SIG-M5 treated with dmso at 0.1 percent for 504 hours (cell line): Measurements from ENCODE around the gene GDPD5.

Source experiments
- DNase-seq: peaks from one replicate; lab custom pipeline; 2025; ENCODE audit not compliant: unreplicated experiment; lab: John Stamatoyannopoulos, UW

The GDPD5 gene

GRCh38 chr11:75558939-75559843 lies 33.5 kb upstream of the GDPD5 start:
- DNase-seq = no peak

- DNase-seq = no peak
These were observed 32.1 kb upstream of the GDPD5 start for GRCh38 chr11:75557666-75558494.

- DNase-seq = no peak
These were observed 30.5 kb upstream of the GDPD5 start for GRCh38 chr11:75556275-75556674.

GRCh38 chr11:75555079-75555811 lies 29.5 kb upstream of the GDPD5 start:
- DNase-seq = no peak

- no peak for DNase-seq
These were observed 28.7 kb upstream of the GDPD5 start for GRCh38 chr11:75554258-75555022.

GRCh38 chr11:75553889-75554257 lies 28.1 kb upstream of the GDPD5 start:
- no peak for DNase-seq

GRCh38 chr11:75553182-75553581 lies 27.4 kb upstream of the GDPD5 start:
- DNase-seq = no peak

GRCh38 chr11:75549370-75549958 lies 23.7 kb upstream of the GDPD5 start:
- no peak for DNase-seq

GRCh38 chr11:75548595-75549272 lies 23.0 kb upstream of the GDPD5 start:
- DNase-seq = no peak

- no peak for DNase-seq
These were observed 21.9 kb upstream of the GDPD5 start for GRCh38 chr11:75547617-75548058.

- DNase-seq = no peak
These were observed 21.4 kb upstream of the GDPD5 start for GRCh38 chr11:75547177-75547576.

GRCh38 chr11:75543806-75544205 lies 18.1 kb upstream of the GDPD5 start:
- no peak for DNase-seq

GRCh38 chr11:75542088-75542438 lies 16.3 kb upstream of the GDPD5 start:
- no peak for DNase-seq

GRCh38 chr11:75541193-75542087 lies 15.7 kb upstream of the GDPD5 start:
- no peak for DNase-seq

GRCh38 chr11:75539459-75540334 lies 14.0 kb upstream of the GDPD5 start:
- no peak for DNase-seq

GRCh38 chr11:75538150-75538942 lies 12.6 kb upstream of the GDPD5 start:
- DNase-seq = no peak

- DNase-seq = no peak
These were observed 12.0 kb upstream of the GDPD5 start for GRCh38 chr11:75537740-75538139.
